Cerebellar cortex (tissue), 1 donor: Measurements from ENCODE around the gene C1orf105.

Source experiments
- DNase-seq: peaks from one replicate; pipeline ENCODE4 v3.0.0-alpha.2; 2015; ENCODE audit warnings: low spot score

C1orf105 gene

GRCh38 chr1:172460177-172460576 is 39.7 kb downstream of the C1orf105 start:
- DNase-seq, result no peak

GRCh38 chr1:172460887-172461315 is 40.4 kb downstream of the C1orf105 start:
- no peak for DNase-seq

GRCh38 chr1:172465617-172466016 is 45.1 kb downstream of the C1orf105 start:
- no peak for DNase-seq

GRCh38 chr1:172466795-172467407 is 46.4 kb downstream of the C1orf105 start:
- no peak for DNase-seq

- DNase-seq, result no peak
These were observed 47.0 kb downstream of the C1orf105 start for GRCh38 chr1:172467446-172467845.

GRCh38 chr1:172468296-172468695 is 47.8 kb downstream of the C1orf105 start:
- no peak for DNase-seq

- no peak for DNase-seq
These were observed 49.2 kb downstream of the C1orf105 start for GRCh38 chr1:172469717-172470116.

GRCh38 chr1:172470149-172470548 is 49.7 kb downstream of the C1orf105 start:
- no peak for DNase-seq

- no peak for DNase-seq
These were observed 51.2 kb downstream of the C1orf105 start for GRCh38 chr1:172471666-172472065.

- DNase-seq, result no peak
These were observed 52.0 kb downstream of the C1orf105 start for GRCh38 chr1:172472495-172472894.

- no peak for DNase-seq
These were observed 52.8 kb downstream of the C1orf105 start for GRCh38 chr1:172473302-172473701.

- no peak for DNase-seq
These were observed 53.4 kb downstream of the C1orf105 start for GRCh38 chr1:172473842-172474241.

- no peak for DNase-seq
These were observed 55.8 kb downstream of the C1orf105 start for GRCh38 chr1:172476218-172476811.

- DNase-seq, result no peak
These were observed 56.7 kb downstream of the C1orf105 start for GRCh38 chr1:172477216-172477615.

GRCh38 chr1:172477741-172478140 is 57.3 kb downstream of the C1orf105 start:
- no peak for DNase-seq

GRCh38 chr1:172478485-172478884 is 58.0 kb downstream of the C1orf105 start:
- no peak for DNase-seq

GRCh38 chr1:172480431-172480830 is 59.9 kb downstream of the C1orf105 start:
- DNase-seq, result no peak

GRCh38 chr1:172482044-172482443 is 61.6 kb downstream of the C1orf105 start:
- DNase-seq, result no peak

- no peak for DNase-seq
These were observed 63.0 kb downstream of the C1orf105 start for GRCh38 chr1:172483448-172483847.

- no peak for DNase-seq
These were observed 63.8 kb downstream of the C1orf105 start for GRCh38 chr1:172484252-172484651.

GRCh38 chr1:172485626-172486025 is 65.1 kb downstream of the C1orf105 start:
- no peak for DNase-seq

GRCh38 chr1:172486805-172487454 is 66.4 kb downstream of the C1orf105 start:
- DNase-seq, result no peak

- no peak for DNase-seq
These were observed 67.1 kb downstream of the C1orf105 start for GRCh38 chr1:172487550-172487949.

GRCh38 chr1:172488393-172488792 is 67.9 kb downstream of the C1orf105 start:
- no peak for DNase-seq
